Suprapubic skin (tissue), 4 donors: ENCODE measurements around the gene TMEM256. TPM values are rescaled to one million over a fixed set of nuclear protein-coding genes. Genes with fewer than 3 reads are reported as not detected.
"Not testable (repeated sequence)": the region's sequence is repeated elsewhere in the genome, so short reads cannot be mapped to it uniquely, and the experiment has no call there.

Experiments
- DNase-seq, 2 donors: peaks; one replicate each; pipeline ENCODE4 v3.0.0-alpha.2; 2019; ENCODE audit warnings: low spot score in 2 of 2
- H3K27ac ChIP-seq: fragments of 200-600 bp; sonication (generic); one replicate; pipeline ENCODE4 v1.5.1; 2019
- H3K27me3 ChIP-seq: fragments of 200-600 bp; sonication (generic); one replicate; pipeline ENCODE4 v1.5.1; 2019
- H3K36me3 ChIP-seq: fragments of 200-600 bp; sonication (generic); one replicate; pipeline ENCODE4 v1.5.1; 2019
- H3K4me1 ChIP-seq: fragments of 200-600 bp; sonication (generic); one replicate; pipeline ENCODE4 v1.5.1; 2019
- H3K4me3 ChIP-seq: fragments of 200-600 bp; sonication (generic); one replicate; pipeline ENCODE4 v1.5.1; 2019; ENCODE audit warnings: mild to moderate bottlenecking
- H3K9me3 ChIP-seq: fragments of 200-600 bp; sonication (generic); one replicate; pipeline ENCODE4 v1.5.1; 2019
- EP300 ChIP-seq: sonication (generic); formaldehyde crosslinking; IDR thresholded peaks from one replicate; pipeline ENCODE4 v1.6.1; 2017; ENCODE audit warnings: antibody characterized with exemption
- POLR2A ChIP-seq, 2 donors: fragments of 450-650 bp; IDR thresholded peaks; one replicate each; pipeline ENCODE4 v1.6.1; 2017; ENCODE audit warnings: antibody characterized with exemption in 2 of 2, mild to moderate bottlenecking in 2 of 2, moderate library complexity in 2 of 2
- POLR2AphosphoS5 ChIP-seq, 3 donors: sonication (generic); formaldehyde crosslinking; IDR thresholded peaks; one replicate each; pipeline ENCODE4 v1.6.1; 2017; ENCODE audit warnings: antibody characterized with exemption in 3 of 3
- WGBS: methylation state at CpG from one replicate; pipeline ENCODE4 v1.1.5; 2018; 5-methylcytosine and 5-hydroxymethylcytosine counted together
- total RNA-seq, 4 donors: library from RNA; depleted of rRNA; stranded (reverse); fragments of >200 nt; gene quantifications; one replicate each; pipeline ENCODE4 v1.1.0, GENCODE V29; 2016
- TF ChIP-seq, protein P1 (sequence below), 2 donors: fragments of 200-600 bp in 1 of 2; fragments of 450-650 bp in 1 of 2; sonication (generic) in 1 of 2; IDR thresholded peaks; one replicate each; pipeline ENCODE4 v1.5.1; 2016 to 2019; ENCODE audit warnings: antibody characterized with exemption in 2 of 2, mild to moderate bottlenecking in 1 of 2, moderate library complexity in 1 of 2

TMEM256 gene
- total RNA-seq, 4 donors from 2014 or later = 53.5 to 128 (median 89.6) TPM

DNA sequence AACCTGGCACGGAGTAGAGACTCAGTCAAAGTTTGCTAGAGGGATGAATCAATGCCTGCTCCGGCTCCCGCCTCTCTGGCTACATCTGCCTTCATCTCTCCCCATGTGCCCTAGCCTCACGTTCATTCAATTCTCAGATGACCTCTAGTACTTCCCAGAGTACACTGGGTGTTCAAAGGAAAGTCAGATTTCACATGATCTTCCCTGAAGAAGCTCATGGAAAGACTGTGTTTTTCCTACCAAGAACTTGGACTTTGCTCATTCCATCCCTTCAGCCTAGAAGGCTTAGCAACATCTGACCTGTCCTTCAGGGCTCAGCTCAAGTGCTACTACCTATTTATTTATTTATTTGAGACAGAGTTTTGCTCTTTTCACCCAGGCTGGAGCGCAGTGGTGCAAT lies 34.1 kb downstream of the TMEM256 start:
- Histone ChIP-seq H3K27me3 (no peaks in the 10 kb centered on the region), H3K36me3 (no peaks in the 10 kb centered on the region), H3K27ac (no peak overlapping the region), H3K4me1 (no peaks in the 10 kb centered on the region), H3K4me3 (no peak overlapping the region), H3K9me3 (no peaks in the 10 kb centered on the region)
- WGBS = 76% methylated on average over 5 of the region's 5 CpGs
- no peak for DNase-seq
- no peak for TF ChIP-seq EP300
- TF ChIP-seq POLR2AphosphoS5 (IDR thresholded peaks at IDR 0.05) = no peak
- TF ChIP-seq, protein P1, sequence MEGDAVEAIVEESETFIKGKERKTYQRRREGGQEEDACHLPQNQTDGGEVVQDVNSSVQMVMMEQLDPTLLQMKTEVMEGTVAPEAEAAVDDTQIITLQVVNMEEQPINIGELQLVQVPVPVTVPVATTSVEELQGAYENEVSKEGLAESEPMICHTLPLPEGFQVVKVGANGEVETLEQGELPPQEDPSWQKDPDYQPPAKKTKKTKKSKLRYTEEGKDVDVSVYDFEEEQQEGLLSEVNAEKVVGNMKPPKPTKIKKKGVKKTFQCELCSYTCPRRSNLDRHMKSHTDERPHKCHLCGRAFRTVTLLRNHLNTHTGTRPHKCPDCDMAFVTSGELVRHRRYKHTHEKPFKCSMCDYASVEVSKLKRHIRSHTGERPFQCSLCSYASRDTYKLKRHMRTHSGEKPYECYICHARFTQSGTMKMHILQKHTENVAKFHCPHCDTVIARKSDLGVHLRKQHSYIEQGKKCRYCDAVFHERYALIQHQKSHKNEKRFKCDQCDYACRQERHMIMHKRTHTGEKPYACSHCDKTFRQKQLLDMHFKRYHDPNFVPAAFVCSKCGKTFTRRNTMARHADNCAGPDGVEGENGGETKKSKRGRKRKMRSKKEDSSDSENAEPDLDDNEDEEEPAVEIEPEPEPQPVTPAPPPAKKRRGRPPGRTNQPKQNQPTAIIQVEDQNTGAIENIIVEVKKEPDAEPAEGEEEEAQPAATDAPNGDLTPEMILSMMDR (IDR thresholded peaks at IDR 0.05) = no peak
- TF ChIP-seq POLR2A (IDR thresholded peaks at IDR 0.05) = no peak

DNA sequence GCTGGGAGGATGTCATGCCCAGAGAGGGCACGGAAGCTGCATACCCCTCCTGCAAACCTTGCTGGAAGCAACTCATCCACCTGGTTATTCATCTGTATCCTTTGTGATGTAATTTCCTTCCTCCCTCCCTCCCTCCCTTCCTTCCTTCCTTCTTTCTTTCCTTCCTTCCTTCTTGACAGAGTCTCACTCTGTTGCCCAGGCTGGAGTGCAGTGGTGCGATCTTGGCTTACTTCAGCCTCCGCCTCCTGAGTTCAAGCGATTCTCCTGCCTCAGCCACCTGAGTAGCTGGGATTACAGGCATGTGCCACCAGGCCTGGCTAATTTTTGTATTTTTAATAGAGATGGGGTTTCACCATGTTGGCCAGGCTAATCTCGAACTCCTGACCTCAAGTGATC lies 35.3 kb downstream of the TMEM256 start:
- not testable (repeated sequence) for H3K9me3 ChIP-seq
- 95% methylated on average over 5 of the region's 5 CpGs for WGBS

DNA sequence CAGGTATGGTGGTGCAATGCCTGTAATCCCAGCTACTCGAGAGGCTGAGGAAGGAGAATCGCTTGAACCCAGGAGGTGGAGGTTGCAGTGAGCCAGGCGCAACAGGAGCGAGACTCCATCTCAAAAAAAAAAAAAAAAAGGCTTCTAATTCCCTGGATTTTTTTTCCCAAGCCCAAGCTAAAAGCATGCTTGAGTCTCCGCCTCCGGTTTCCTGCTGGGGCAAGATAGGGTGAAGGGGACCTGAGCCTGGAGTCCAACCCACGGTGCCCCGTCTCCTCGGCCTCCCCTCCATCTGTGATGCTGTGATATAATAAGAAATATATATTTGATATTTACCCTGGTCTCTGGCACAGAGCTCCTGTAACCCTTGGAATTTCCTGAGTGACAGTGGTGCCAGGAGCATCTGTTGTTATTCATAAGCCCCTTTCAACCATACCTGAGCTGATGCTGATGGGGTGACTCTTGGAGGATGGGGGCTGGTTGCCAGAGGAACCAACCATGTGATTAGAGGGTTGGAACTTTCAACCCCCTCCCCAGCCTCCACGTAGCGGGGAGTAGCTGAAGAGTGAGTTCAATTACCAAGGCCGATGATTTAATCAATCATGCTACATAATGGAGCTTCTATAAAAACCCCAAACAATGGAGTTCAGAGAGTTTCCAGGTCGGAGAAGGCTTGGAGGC lies 35.8 kb downstream of the TMEM256 start:
- no peak overlapping the region for H3K4me3 ChIP-seq
- no peaks in the 10 kb centered on the region for H3K4me1 ChIP-seq
- H3K27me3 ChIP-seq = no peaks in the 10 kb centered on the region
- no peaks in the 10 kb centered on the region for H3K36me3 ChIP-seq
- H3K9me3 ChIP-seq = no peaks in the 10 kb centered on the region
- no peak overlapping the region for H3K27ac ChIP-seq
- TF ChIP-seq POLR2A (IDR thresholded peaks at IDR 0.05) (no peak), POLR2AphosphoS5 (IDR thresholded peaks at IDR 0.05) (no peak), EP300 (no peak)
- TF ChIP-seq, protein P1 (IDR thresholded peaks at IDR 0.05) = no peak
- 81% methylated on average over 13 of the region's 13 CpGs for WGBS
- DNase-seq = no peak

More for the DNA sequence above, 35.3 kb downstream of the TMEM256 start:
- H3K36me3 ChIP-seq, DNase-seq, H3K4me1 ChIP-seq, H3K27me3 ChIP-seq, H3K4me3 ChIP-seq, H3K27ac ChIP-seq: not testable (repeated sequence)

DNA sequence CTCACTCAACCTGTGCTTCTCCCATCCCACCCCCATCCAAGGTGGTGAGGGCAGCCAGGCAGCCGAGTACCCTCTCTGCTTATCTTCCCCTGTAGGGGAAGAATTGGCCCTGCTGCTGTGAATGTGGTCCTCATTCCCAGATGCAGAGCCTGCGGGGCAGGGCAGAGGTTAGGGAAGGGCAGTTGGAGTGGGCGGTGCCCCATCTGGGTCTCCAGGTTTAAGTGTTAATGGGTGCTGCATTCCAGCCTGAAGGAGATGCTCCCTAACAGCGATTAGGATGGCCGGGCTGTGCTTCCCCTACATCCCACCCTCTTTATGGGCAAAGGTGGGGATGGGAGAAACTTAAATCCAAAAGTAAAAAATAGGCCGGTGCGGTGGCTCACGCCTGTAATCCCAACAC lies 36.8 kb downstream of the TMEM256 start:
- H3K27me3 ChIP-seq = no peaks in the 10 kb centered on the region
- no peaks in the 10 kb centered on the region for H3K36me3 ChIP-seq
- WGBS = 96% methylated on average over 8 of the region's 8 CpGs
- H3K4me1 ChIP-seq = no peaks in the 10 kb centered on the region
- no peak for DNase-seq
- no peak overlapping the region for H3K27ac ChIP-seq
- TF ChIP-seq EP300 (no peak), POLR2A (IDR thresholded peaks at IDR 0.05) (no peak), POLR2AphosphoS5 (IDR thresholded peaks at IDR 0.05) (no peak)
- TF ChIP-seq, protein P1 (IDR thresholded peaks at IDR 0.05) = no peak
- no peaks in the 10 kb centered on the region for H3K9me3 ChIP-seq
- H3K4me3 ChIP-seq = no peak overlapping the region

DNA sequence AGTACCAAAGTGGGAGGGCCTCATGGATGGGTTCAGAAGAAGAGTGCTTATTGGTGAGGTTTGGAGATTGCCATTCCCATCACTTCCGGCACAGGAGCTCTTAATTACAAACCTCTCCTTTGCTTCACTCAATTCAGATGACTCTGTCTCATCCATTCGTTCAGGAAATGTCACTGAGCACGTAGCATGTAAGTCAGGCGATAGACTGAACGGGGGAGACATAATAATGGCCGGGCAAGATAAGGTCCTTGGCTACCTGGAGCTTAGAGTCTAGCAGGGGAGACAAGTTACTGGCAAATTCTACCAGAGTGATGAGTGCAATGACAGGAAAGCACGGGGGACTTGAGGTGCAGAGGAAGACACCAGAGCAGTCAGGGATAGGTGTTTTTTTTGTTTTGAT lies 37.9 kb downstream of the TMEM256 start:
- H3K36me3 ChIP-seq, H3K4me1 ChIP-seq, H3K9me3 ChIP-seq, DNase-seq, H3K4me3 ChIP-seq, H3K27me3 ChIP-seq, H3K27ac ChIP-seq: not testable (repeated sequence)
- 89% methylated on average over 6 of the region's 7 CpGs for WGBS

DNA sequence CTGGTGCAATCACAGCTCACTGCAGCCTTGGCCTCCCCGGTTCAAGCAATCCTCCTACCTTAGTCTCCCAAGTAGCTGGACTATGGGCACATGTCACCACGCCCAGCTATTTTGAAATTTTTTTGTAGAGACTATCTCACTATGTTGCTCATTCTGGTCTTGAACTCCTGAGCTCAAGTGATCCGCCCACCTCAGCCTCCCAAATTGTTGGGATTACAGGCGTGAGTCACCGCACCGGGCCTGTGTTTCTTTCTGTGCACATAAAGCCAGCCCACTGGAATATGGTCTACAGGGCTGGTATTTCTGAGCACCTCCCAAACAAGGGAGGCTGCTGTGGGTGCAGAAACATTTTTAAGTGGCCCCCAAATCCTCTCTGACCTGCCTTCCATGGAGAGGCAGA lies 40.6 kb downstream of the TMEM256 start:
- no peaks in the 10 kb centered on the region for H3K9me3 ChIP-seq
- no peaks in the 10 kb centered on the region for H3K4me1 ChIP-seq
- TF ChIP-seq, protein P1 (IDR thresholded peaks at IDR 0.05) = no peak
- TF ChIP-seq POLR2A (IDR thresholded peaks at IDR 0.05) = no peak
- TF ChIP-seq EP300 = no peak
- TF ChIP-seq POLR2AphosphoS5 (IDR thresholded peaks at IDR 0.05) = no peak
- no peak overlapping the region for H3K27ac ChIP-seq
- H3K27me3 ChIP-seq = no peaks in the 10 kb centered on the region
- 86% methylated on average over 6 of the region's 6 CpGs for WGBS
- no peaks in the 10 kb centered on the region for H3K36me3 ChIP-seq
- no peak for DNase-seq
- H3K4me3 ChIP-seq = no peak overlapping the region
